NCI-H2196 (cell line): ENCODE results near the gene CERS1.
"Not testable (repeated sequence)": the region's sequence is repeated elsewhere in the genome, so short reads cannot be mapped to it uniquely, and the experiment has no call there.

Source experiments
- DNase-seq: peaks from one replicate; lab custom pipeline; 2025; ENCODE audit not compliant: unreplicated experiment; lab: John Stamatoyannopoulos, UW

The CERS1 gene

GRCh38 chr19:18919086-18919899 lies 23.3 kb upstream of the CERS1 start, which contains the start of the genes COPE and DDX49:
Gene COPE, minus strand, starts transcription at chr19:18919387. Its CDS starts 39 bp downstream, at chr19:18919348.
Gene DDX49, plus strand, starts transcription at chr19:18919715. Its CDS starts 27 bp downstream, at chr19:18919742.
- DNase-seq, result peak; percentile 97

GRCh38 chr19:18917593-18917992 lies 21.6 kb upstream of the CERS1 start:
- not testable (repeated sequence) for DNase-seq

- DNase-seq, result peak; percentile 78
Observed at GRCh38 chr19:18915639-18916038, 19.7 kb upstream of the CERS1 start.

- DNase-seq, result no peak
Observed at GRCh38 chr19:18913466-18913865, 17.5 kb upstream of the CERS1 start.

GRCh38 chr19:18912933-18913332 lies 17.0 kb upstream of the CERS1 start:
- no peak for DNase-seq

GRCh38 chr19:18910801-18911436 lies 15.0 kb upstream of the CERS1 start:
- no peak for DNase-seq

- DNase-seq, result no peak
Observed at GRCh38 chr19:18910010-18910409, 14.1 kb upstream of the CERS1 start.

- no peak for DNase-seq
Observed at GRCh38 chr19:18908917-18909619, 13.1 kb upstream of the CERS1 start.

- no peak for DNase-seq
Observed at GRCh38 chr19:18906605-18907519, 10.9 kb upstream of the CERS1 start.

GRCh38 chr19:18905513-18906236 lies 9.7 kb upstream of the CERS1 start:
- DNase-seq, result no peak

- DNase-seq, result no peak
Observed at GRCh38 chr19:18905058-18905456, 9.1 kb upstream of the CERS1 start.

GRCh38 chr19:18904334-18905057 lies 8.5 kb upstream of the CERS1 start:
- DNase-seq, result no peak

- DNase-seq, result no peak
Observed at GRCh38 chr19:18903156-18904037, 7.4 kb upstream of the CERS1 start.

GRCh38 chr19:18902519-18902918 lies 6.6 kb upstream of the CERS1 start:
- DNase-seq, result not testable (repeated sequence)

GRCh38 chr19:18901491-18901890 lies 5.5 kb upstream of the CERS1 start:
- no peak for DNase-seq

- no peak for DNase-seq
Observed at GRCh38 chr19:18900700-18901481, 4.9 kb upstream of the CERS1 start.
